ENCODE measurements around the gene GPR146.

Gene GPR146

DNA sequence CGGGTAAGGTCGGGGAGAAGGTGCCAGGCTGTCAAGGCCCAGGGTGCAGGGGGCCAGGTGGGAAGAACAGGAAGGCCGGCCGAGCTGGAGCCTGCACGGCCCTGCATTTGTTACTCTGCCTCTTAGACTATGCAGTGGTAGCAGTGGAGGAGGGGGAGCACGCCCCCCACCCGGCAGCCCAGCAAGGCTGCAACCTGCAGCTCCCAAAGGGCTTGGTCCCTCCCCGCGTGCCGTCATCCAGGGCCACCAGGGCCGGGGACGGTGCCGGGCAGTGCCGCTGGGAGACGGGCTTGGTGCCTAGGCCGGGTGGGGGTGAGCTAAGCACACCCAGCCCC is 36.5 kb downstream of the GPR146 start:
- DNase-seq: no peak

DNA sequence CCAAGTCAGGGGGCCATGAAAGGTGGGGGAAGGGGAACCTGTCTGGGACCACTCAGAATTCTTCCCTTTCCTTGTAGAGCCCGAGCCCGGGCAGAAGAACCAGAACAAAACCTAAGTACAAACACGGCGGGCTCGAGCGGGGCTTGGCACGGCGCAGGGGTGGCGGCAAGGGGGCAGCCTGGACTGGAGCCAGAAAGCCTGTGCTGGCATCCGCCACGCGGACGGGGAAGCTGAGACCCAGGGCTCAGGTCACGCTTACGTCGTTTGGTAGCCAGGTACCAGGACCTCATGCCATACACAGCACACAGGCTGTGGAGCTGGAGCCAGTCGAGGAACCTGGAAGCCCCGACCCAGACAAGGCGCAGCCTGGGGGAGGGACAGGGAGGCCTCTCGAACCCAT is 37.0 kb downstream of the GPR146 start:
- no peak for DNase-seq

DNA sequence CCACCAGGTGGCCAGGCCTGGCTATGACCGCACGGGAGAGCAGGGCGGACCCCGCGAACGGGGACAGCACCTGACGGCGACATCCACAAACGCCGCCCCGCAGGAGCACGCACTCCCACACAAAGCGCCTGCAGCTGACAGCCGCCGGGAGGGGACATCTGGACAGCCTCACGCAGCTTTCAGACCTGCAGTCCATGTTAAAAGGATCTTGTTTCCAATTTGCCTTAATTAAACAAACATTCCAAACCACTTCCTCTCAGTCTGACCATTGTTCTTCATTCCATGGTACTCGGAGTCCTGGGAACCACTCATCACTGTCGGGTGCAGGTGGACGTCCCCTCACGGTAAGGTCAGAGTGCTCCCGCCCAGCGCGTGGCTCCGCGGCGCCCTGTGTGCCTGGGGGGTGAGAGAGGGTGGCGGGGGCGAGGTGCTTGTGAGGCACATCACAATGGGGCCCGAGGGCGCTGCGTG is 37.6 kb downstream of the GPR146 start:
- DNase-seq: no peak

DNA sequence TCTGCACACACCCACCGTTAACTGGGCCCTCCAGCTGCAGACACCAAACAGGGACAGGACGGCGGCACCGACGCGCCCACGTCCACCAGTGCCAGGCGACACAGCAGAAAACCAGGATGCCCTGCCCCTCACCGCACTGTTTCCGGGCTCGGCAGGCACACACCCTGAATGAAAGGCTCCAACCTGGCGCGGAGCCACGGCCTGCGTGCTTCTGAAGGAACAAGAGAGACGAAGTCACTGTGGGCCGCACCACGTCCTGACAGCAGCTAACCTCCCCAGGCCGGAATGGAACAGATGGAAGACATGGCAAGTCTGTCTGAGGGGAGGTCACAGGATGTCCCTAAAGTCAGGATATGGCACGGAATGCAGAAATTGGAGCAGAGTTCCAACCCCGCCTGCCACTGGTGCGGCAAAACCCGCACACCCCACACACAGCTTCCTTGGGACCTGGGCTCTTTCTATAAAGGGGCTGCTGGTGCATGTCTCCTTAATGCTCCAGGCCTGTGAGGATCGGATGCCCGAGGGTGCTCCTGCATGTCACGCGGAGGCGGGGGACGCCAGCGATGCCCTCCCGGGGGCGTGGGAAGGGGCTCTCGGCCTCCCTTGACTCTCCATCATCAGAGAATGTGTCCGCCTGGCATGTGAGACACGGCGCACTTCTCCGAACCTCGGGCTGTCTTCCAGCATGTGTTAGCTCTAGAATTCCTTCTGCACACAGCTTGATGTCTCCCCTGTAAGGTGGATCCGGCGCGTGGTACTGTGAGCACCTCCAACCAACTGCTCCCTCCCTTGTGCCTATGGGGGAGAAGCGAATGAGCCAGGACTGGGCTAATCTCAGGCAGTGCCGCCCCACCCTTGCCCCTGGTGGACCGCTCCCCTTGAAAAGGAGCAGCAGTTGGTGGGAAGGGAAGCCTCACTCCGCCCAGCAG is 39.6 kb downstream of the GPR146 start:
- DNase-seq: no peak

DNA sequence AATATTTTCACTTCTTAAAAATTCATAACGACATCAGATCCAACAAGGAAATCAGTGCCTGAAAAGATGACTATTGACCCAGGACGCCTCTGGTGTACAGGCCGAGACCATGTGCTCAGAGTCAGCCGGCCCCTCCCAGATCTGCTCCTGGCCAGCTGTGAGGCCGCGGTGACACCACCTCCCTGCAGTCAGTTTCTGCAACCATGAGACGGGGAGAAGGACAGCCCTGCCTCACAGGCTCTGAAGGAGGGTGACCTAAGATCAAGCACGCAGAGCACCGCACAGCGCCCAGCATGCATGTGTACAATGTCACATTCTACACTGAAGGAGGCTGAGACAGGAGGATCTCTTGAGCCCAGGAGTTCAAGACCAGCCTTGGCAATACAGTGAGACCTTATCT is 40.9 kb downstream of the GPR146 start:
- DNase-seq: no peak

DNA sequence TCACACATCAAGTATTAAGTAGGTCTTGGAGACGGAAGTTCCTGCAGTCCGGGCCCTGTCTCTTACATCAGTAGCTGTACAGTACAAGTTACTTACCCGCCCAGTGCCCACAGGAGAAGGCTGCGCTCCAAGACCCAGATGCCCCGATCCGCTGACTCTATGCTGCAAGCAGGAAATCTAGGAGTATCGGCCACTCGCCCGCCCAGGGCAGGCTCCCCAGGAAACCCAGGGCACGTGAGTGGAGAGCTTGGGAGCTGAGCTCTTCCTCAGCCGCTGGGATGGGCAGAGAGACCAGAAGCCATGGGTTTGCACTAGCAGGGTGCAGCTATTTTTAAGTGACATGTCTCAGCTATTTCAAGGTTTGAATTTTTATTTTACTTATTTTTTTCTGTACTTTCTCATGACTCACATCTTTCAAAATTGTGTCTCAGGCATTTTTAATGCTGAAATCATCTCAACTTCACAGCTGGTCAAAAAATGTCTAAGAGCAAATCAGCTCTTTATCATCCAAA is 41.6 kb downstream of the GPR146 start:
- DNase-seq: peak; percentile 29

DNA sequence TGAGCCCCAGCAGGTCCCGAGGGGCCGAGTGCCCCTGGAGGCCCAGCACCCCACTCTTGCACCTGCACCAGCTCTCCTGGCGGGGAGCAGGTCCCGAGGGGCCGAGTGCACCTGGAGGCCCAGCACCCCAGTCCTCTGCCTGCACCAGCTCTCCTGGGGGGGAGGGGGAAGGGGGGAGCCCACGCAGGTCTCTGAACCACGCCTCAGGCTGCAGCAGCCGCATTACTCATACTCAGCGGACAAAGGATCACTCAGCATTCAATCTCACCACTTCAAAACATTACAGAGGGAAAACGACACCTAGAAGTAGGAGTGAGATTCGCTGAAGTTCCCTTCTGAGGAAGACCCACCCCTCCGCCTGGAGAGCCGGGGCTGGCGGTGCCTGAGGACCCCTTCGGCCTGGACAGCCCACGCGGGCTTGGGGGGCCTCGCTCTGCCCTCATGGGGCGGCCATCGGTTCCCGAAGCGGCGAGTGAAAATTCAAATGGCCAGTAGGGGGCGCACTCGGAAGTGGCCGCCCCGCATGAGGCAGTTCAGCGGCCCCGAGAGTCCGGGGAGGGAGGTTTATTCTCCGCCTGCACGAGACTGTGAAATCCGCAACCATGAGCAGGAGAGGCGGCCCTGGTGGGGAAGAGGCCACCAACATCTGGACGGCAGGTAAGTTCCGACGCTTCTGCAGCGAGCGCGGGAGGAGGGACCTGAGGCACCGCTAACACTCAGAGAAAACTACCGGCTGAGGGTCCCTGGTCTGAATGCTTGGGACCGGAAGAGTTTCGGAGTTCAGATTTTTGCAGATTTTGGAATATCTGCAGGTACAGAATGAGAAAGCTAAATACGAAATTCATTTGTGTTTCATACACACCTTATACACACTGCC is 42.5 kb downstream of the GPR146 start:
- peak; percentile 49 for DNase-seq

DNA sequence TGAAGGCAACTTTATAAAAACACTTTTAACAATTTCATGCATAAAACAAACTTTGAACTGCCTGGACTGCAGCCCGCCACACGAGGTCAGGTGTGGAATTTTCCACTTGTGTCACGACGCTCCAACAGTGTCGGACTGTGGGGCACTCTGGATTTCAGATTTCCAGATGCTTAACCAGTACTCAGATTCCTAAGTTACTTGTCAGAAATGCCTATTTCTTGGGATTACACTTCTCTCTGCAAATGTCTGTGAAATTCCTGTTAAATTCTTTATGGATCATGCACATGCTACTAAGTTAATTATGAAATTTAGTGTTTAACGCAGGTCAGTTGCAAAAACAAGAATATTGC is 43.1 kb downstream of the GPR146 start:
- DNase-seq: peak; percentile 58

DNA sequence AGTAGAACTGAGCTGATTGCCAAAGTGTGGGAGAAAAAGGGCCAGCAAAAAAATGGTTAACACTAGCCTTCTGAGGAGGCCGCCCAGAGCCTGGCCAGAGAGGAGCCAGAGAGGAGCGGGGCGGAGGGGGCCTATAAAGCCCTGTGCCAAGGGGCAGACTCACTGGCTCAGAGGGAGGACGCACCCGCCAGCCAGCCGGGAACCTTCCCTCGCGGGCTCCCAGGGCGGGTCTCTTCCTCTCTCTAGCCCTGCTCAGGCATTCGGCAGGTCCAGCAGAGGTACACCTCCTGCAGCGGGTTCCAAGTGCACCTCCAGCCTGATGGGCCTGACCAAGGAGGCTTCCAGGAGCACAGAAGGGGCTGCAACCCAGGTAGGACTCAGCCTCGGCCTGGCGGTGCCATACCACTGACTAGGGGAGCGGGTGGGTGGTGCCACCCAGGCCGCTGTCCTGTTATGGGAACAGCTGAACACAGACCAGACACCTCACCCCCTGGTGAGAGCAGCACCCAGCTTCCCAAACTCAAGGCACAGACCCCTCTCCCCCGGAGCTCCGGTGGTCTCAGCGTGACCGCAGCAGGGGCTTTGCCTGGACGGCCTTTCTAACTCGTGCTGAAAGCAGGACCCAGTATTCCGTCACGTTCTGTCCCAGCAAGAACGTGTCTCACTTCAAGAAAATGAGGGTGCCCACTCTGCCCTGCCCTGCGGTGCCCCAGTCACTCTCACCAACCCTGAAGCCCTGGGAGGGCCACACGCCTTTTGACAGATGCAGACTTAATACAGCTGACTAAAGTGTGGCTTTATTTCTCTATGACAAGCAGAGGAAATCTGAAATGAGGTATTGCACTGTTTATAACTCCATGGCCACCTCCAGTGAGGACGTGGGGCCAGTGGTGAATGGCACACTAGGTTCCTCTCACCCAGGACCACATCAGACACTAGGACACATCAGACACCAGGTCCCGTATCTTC is 43.9 kb downstream of the GPR146 start, which contains the start of gene GPER1:
TSS of gene GPER1 (plus strand) at position 162 of the 969 bp plus-strand sequence. CDS start 3,616 bp downstream, outside the sequence.
- peak; percentile 20 for DNase-seq

DNA sequence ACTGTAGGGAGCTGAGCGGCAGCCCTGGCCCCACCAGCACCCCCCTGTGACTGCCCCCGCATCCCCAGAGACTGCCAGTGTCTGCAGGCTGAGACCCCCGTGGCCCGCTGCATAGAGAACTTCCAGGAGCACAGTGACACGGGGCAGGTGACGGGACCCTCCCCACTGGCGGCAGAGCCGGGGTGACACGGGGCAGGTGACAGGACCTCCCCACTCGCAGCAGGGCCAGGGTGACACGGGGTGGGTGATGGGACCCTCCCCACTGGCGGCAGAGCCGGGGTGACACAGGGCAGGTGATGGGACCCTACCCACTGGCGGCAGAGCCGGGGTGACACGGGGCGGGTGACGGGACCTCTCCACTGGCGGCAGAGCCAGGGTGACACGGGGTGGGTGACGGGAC is 45.9 kb downstream of the GPR146 start:
- DNase-seq: no peak

DNA sequence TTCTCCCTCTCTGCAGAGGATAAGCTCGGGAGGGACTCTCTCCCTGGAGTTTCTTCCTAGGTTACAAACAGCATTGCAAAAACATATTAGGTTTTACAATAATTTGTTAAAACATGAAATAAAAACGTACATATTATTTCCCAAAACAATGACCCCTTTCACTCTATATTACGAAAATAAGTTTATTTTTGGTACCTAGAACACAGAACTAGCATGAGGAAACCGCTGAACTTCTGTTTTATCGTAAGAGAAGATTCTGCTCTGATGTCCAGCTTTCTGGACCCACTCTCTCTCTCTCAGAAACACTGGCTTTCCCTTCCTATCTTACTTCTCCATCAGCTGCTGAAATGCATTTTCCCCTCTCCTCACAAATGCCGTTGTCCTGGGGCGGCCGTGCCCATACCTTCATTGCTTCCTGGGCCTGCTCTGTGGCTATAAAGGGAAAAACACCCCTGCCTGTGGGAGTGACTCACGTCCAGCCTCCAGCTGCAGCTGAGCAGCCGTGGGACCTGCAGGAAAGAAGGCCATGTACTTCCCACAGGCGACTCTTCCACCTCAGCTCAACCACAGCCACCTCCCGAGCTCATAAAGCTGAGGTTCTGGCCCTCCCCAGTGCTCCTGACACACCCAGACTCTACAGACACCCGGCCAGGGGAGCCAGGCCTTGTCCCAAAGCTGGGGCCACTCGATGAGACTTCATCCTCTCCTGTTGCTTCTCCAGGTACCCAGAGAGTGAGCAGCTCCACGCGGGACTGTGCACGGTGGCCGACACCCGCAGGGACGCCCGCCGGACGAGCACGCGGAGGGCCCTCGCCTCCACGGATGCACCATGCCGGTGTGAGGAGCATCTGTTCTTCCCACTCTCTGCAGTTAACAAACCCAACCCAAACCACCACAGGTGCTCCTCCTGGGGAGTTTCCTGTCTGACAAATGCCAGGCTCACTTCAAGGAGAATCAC is 46.6 kb downstream of the GPR146 start:
- DNase-seq: no peak

DNA sequence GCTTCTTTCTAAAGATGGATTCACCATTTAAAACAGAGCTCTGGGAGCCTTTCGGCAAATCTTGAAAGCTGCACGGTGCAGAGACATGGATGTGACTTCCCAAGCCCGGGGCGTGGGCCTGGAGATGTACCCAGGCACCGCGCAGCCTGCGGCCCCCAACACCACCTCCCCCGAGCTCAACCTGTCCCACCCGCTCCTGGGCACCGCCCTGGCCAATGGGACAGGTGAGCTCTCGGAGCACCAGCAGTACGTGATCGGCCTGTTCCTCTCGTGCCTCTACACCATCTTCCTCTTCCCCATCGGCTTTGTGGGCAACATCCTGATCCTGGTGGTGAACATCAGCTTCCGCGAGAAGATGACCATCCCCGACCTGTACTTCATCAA is 47.3 kb downstream of the GPR146 start:
- no peak for DNase-seq

DNA sequence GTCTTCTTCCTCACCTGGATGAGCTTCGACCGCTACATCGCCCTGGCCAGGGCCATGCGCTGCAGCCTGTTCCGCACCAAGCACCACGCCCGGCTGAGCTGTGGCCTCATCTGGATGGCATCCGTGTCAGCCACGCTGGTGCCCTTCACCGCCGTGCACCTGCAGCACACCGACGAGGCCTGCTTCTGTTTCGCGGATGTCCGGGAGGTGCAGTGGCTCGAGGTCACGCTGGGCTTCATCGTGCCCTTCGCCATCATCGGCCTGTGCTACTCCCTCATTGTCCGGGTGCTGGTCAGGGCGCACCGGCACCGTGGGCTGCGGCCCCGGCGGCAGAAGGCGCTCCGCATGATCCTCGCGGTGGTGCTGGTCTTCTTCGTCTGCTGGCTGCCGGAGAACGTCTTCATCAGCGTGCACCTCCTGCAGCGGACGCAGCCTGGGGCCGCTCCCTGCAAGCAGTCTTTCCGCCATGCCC is 47.9 kb downstream of the GPR146 start:
- DNase-seq: no peak

DNA sequence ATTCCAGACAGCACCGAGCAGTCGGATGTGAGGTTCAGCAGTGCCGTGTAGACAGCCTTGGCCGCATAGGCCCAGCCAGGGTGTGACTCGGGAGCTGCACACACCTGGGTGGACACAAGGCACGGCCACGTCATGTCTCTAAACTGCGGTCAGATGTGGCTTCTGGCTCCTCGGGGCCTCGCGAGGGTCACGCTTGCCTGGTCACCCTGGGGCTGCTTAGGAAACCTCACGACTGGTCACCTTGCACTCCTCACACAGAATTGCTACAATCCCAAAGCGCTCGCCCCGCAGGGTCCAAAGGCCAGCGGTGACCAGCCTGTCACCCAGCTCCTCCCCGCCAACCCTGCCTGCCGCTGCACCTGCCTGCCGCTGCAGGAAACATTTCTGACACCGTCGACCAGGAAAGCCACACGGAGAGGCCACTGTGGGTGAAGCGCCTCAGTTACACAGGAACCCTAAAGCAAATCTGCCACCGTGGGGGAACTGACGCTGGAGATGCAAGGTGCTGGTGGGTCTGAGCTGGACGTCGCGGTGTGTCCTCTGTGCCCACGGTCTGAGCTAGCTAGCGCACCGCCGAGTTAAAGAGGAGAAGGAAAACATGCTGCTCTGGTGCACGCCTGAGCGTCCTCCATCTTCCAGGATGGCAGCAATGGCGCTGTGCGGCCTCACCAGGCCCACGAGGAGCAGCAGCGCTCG is 48.6 kb downstream of the GPR146 start:
- DNase-seq: no peak

DNA sequence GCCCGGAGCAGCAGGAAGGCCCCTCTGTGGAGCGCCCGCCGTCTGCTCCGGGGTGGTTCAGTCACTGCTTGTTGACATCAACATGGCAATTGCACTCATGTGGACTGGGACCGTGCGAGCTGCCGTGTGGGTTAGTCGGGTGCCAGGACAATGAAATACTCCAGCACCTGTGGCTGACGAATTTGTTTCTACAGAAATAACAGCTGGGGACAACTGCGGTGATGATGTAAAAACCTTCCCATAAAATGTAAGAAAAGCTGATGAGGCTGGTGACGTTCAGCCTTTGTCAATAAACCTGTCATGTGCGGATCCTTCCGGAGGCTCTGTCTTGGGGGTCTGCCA is 49.1 kb downstream of the GPR146 start:
- no peak for DNase-seq

DNA sequence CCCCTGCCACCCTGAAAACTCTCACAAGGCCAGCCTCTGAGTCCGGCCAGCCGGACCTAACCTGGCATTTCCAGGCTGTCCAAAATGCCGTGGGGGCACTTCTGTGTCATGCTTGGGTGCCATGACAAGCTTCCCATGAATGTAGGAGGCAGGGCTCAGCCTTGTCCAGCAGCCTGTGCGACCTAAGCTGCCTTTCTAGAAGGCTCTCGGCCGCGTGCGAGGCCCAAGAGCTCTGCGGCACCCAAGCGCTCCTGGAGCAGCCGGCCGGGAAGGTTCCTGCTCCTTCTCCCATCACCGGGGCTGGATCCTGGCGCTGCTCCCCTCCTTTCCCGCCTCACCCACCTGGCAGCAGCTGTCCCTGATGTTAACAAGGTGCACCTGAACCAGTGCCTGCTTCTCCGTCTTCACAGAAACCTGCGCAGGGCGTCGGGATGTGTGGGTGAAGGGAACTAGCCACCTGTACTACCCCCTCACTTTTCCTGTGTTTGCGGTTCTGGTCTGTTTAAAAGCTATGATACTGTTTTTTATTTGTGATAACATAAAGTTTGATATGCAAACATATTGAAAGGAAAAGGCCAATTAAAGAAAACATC is 49.7 kb downstream of the GPR146 start:
- DNase-seq: no peak

DNA sequence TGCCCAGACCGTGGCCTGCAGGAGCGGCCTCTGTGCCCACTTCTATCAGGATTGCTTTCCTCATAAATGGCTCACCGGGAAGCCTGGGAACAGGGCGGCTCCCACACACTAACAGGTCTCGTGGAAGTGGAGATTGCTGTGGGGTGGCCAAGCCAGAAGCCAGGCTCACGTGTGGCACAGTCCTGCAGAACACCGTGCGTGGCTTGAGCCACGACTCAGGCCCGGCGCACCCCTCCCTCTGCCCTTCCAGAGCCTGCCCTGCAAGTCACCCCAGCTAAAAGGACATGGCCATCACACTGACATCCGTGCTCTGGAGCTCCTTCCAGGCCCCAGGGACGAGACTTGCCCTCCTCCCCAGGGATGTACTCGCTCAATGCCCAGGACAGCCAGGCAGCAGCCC is 50.5 kb downstream of the GPR146 start:
- DNase-seq: no peak

DNA sequence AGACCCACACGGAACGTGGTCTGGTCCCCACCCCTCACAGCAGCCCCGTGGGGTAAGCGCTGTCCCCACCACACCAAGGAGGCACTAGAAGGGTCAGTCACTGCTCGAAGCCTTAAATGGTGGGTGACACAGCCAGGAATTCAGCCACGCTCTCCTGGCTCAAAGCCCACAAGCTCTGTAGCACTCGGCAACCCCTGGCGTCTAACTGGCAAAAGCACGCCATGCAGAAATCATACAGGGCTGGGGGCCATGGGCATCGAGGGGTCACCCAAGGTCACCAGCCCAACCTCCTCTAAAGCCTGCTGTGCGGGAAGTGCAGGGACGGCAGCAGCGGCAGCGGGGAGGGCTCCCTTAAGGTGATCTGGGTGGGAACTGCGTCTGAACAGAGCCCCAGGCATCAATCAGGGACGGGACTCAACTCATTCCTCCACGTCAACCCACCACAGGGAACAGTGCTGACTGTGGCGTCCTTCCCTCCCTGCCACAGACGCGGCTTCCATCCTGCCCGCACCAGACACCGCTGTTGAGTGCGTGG is 51.3 kb downstream of the GPR146 start:
- no peak for DNase-seq

DNA sequence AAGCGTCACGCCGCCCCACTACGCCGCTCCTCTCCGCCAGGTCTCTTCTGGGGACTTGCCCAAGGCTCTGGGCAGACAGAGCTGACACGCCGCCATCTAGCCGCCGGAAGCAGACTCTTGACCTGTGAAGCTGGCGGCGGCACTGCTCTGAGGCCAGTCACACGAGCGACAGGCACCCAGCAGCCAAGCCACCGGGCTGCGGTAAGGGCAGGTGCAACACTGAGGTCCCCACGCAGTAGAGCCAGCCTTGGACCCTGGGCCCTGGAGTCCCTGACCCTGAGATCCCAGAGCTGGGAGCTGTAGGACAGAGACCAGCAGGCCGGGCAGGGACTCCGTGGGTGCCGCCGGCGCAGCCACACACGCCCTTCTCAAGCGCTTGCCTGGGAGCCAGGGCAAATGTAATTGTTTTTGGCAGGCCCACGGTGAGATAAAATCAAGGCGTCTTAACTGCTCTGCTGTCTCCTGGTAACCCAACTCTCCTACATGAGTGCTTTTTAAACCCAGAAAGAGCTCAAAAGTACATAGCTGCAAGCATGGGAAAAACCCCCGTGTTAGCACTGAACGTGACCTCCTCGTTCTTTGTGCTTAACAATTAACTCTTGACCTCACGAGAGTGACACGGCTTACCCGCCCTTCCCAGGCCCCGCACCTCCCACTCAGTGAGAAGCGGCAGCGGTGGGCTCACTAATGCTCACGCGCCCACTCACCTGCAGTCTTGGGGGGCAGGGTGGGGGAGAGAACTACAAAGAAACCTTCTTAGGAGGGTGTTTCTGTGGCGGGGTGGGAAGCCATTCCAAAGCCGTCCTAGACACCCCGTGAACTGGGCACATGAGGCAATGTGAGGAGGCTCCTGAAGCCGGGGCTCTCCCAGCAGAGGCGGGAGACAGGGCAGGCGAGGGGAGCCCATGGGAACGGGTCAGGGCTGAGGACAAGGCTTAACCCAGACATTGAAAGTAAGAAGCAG is 52.1 kb downstream of the GPR146 start:
- no peak for DNase-seq
